Karpas-422 (cell line): ENCODE results near the gene EDNRA. TPM values are rescaled to one million over a fixed set of nuclear protein-coding genes. Genes with fewer than 3 reads are reported as not detected.

Source experiments
- DNase-seq: peaks from one replicate; pipeline ENCODE4 v3.0.0-alpha.2; 2015
- H2AFZ ChIP-seq: fragments of 200-600 bp; sonication (generic); 2 replicates; pipeline ENCODE4 v1.6.1; 2014; ENCODE audit warnings: antibody characterized with exemption, low read length, mixed read lengths
- H3K27ac ChIP-seq: fragments of 200-600 bp; sonication (generic); 2 replicates; pipeline ENCODE4 v1.5.1; 2014; ENCODE audit warnings: mild to moderate bottlenecking, low read length, moderate library complexity
- H3K27me3 ChIP-seq: fragments of 200-600 bp; sonication (generic); 2 replicates; pipeline ENCODE4 v1.6.1; 2014; ENCODE audit warnings: low read length, mixed read lengths
- H3K36me3 ChIP-seq: fragments of 200-600 bp; sonication (generic); 2 replicates; pipeline ENCODE4 v1.6.1; 2014; ENCODE audit warnings: low read length, mixed read lengths; ENCODE audit not compliant: insufficient read depth
- H3K4me1 ChIP-seq: fragments of 200-600 bp; sonication (generic); 2 replicates; pipeline ENCODE4 v1.6.1; 2014; ENCODE audit warnings: mild to moderate bottlenecking, low read length, mixed read lengths
- H3K4me2 ChIP-seq: fragments of 200-600 bp; sonication (generic); 2 replicates; pipeline ENCODE4 v1.6.1; 2014; ENCODE audit warnings: low read length, low read depth, mild to moderate bottlenecking; ENCODE audit not compliant: poor library complexity, severe bottlenecking
- H3K4me3 ChIP-seq: fragments of 200-600 bp; sonication (generic); 2 replicates; pipeline ENCODE4 v1.5.1; 2014; ENCODE audit warnings: mild to moderate bottlenecking, antibody characterized with exemption, low read length, mixed read lengths
- H3K79me2 ChIP-seq: fragments of 200-600 bp; sonication (generic); 2 replicates; pipeline ENCODE4 v1.6.1; 2014; ENCODE audit warnings: mild to moderate bottlenecking, low read length, mixed read lengths
- H3K9ac ChIP-seq: fragments of 200-600 bp; sonication (generic); 2 replicates; pipeline ENCODE4 v1.6.0; 2014; ENCODE audit warnings: low read length
- H3K9me2 ChIP-seq: fragments of 200-600 bp; sonication (generic), shearing (Covaris generic); replicated peaks from 2 replicates; pipeline ENCODE4 v1.6.0; 2014; ENCODE audit warnings: mild to moderate bottlenecking, low read length, moderate library complexity; ENCODE audit not compliant: insufficient read depth
- H3K9me3 ChIP-seq: fragments of 300-700, 200-600 bp; sonication (generic); 2 replicates; pipeline ENCODE4 v1.6.1; 2014; ENCODE audit warnings: low read length, mixed read lengths
- H4K20me1 ChIP-seq: fragments of 200-600 bp; sonication (generic); 2 replicates; pipeline ENCODE4 v1.6.1; 2014; ENCODE audit warnings: mild to moderate bottlenecking, antibody characterized with exemption, low read length, low read depth; ENCODE audit not compliant: insufficient read depth
- total RNA-seq: library from RNA; depleted of rRNA; stranded (reverse); fragments of >200 nt; shearing (Covaris generic); gene quantifications from 2 replicates; pipeline ENCODE4 v1.2.3, GENCODE V29; 2014; ENCODE audit warnings: low replicate concordance

EDNRA gene
- total RNA-seq, 1 experiment from 2014 or later, result not detected

DNA sequence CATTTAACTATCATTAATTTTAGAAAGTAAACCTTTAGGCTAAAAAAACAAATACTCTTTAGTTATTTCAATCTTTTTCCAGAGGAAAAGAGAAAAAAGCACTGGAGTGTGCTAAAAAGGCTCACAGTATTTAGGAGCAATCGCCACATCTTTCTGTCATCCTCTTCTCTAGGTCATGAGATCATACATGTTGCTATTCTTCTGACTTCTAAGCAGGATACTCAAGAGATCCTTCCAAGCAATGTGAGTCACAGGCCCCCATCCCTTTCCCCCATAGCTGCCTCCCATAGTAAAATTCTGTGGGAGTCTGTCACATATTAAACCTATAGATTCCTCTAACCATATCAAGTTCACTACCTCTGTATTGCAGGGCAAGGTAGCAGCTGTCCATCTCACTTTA, 7.7 kb downstream of the EDNRA start:
- H3K27ac ChIP-seq, result no peak overlapping the region
- H3K4me1 ChIP-seq, result no peaks in the 10 kb centered on the region
- no peak overlapping the region for H3K9ac ChIP-seq
- H3K4me3 ChIP-seq, result no peak overlapping the region
- no peaks in the 10 kb centered on the region for H4K20me1 ChIP-seq
- H2AFZ ChIP-seq, result no peak overlapping the region
- H3K9me3 ChIP-seq, result no peaks in the 10 kb centered on the region
- H3K4me2 ChIP-seq, result no peak overlapping the region
- no peaks in the 10 kb centered on the region for H3K9me2 ChIP-seq
- H3K36me3 ChIP-seq, result no peaks in the 10 kb centered on the region
- H3K27me3 ChIP-seq, result no peaks in the 10 kb centered on the region
- DNase-seq, result no peak
- H3K79me2 ChIP-seq, result no peaks in the 10 kb centered on the region

DNA sequence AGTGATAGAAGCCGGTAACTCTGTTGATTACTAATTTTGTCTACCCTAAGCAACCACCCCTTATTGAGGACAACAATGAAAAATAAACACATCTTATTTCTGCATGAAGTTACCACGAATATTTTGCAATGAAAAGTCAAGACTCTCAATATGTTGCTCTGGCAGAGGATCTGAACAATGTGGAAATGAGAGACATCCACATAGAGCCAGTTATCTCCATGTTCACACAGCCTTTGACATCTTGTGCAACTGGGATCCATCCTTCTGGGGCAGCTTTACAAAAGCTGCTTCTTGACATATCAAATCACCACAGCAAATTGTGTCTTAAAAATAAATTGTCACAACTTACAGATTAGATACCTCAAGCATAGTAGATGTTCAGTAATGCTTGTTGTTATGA, 10.2 kb downstream of the EDNRA start:
- Histone ChIP-seq H3K79me2 (no peaks in the 10 kb centered on the region), H3K36me3 (no peaks in the 10 kb centered on the region), H3K4me3 (no peak overlapping the region), H3K27ac (no peak overlapping the region), H3K27me3 (no peaks in the 10 kb centered on the region), H2AFZ (no peak overlapping the region), H4K20me1 (no peaks in the 10 kb centered on the region), H3K9me2 (no peaks in the 10 kb centered on the region), H3K4me2 (no peak overlapping the region), H3K9me3 (no peaks in the 10 kb centered on the region), H3K9ac (no peak overlapping the region), H3K4me1 (no peaks in the 10 kb centered on the region)
- DNase-seq, result no peak

DNA sequence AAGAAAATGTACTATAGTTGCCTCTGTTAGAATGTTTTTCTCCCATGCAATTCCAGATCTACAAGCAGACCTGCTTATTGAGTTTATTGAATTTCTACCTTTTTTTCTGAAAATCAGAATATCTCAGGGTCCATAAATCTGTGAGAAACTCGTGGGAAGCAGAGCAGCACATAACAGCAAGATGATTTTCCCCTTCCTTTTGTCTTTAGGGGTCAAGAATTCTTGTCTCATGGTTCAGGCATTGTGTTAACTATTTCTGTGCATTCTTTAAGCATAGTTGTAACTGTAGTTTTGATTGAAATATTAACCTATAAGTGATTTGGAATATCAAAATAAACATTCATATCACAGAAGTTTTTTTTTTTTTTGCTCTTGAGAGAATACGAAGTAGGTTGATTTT, 11.4 kb downstream of the EDNRA start:
- no peak overlapping the region for H3K27ac ChIP-seq
- H3K4me3 ChIP-seq, result no peak overlapping the region
- H3K4me2 ChIP-seq, result no peak overlapping the region
- H3K4me1 ChIP-seq, result no peaks in the 10 kb centered on the region
- no peaks in the 10 kb centered on the region for H3K9me2 ChIP-seq
- no peaks in the 10 kb centered on the region for H3K9me3 ChIP-seq
- no peak overlapping the region for H3K9ac ChIP-seq
- DNase-seq, result no peak
- H3K36me3 ChIP-seq, result no peaks in the 10 kb centered on the region
- H3K79me2 ChIP-seq, result no peaks in the 10 kb centered on the region
- H3K27me3 ChIP-seq, result no peaks in the 10 kb centered on the region
- no peaks in the 10 kb centered on the region for H4K20me1 ChIP-seq
- H2AFZ ChIP-seq, result no peak overlapping the region

DNA sequence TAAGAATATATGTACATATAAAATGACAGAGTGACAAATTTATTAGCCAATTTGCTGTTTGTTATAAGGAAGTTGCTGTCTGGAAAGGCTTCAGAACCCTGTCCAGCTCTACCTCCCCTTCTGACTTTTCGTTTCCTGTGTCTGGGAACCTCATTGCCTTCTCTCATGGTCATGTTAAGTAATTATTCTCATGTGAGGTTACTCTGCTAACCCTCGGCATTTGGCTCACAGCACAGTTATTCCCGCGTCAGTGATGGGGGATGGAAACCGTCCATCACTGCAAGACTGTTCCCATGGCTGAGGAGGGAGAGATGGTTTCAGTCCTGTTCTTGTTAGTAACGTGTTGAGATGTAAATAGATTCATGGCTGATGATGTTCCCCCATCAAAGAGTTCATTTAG, 11.9 kb downstream of the EDNRA start:
- no peak overlapping the region for H3K27ac ChIP-seq
- H3K4me1 ChIP-seq, result no peaks in the 10 kb centered on the region
- no peaks in the 10 kb centered on the region for H3K9me3 ChIP-seq
- H3K27me3 ChIP-seq, result no peaks in the 10 kb centered on the region
- no peaks in the 10 kb centered on the region for H3K36me3 ChIP-seq
- H2AFZ ChIP-seq, result no peak overlapping the region
- no peaks in the 10 kb centered on the region for H3K9me2 ChIP-seq
- no peak for DNase-seq
- no peaks in the 10 kb centered on the region for H3K79me2 ChIP-seq
- no peaks in the 10 kb centered on the region for H4K20me1 ChIP-seq
- no peak overlapping the region for H3K9ac ChIP-seq
- no peak overlapping the region for H3K4me3 ChIP-seq
- H3K4me2 ChIP-seq, result no peak overlapping the region

DNA sequence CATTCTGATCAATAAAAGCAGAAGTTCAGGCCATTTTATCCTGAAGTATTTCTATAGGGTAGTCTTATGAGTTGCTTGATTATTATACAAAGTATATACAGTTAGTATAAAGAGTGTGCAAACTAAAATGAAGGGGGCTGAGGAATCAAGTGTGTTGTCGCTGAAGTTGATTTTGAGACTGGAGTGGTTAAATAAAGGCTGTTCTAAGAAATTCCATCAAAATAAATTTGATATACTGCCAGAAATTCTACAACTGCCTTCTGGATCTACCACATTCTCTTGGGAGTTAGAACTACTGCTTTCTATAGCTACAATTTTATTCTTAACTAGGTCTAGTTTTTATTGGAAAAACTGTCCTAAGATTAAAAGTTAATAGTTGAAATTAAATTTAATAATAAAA, 12.4 kb downstream of the EDNRA start:
- no peaks in the 10 kb centered on the region for H3K9me3 ChIP-seq
- H3K4me1 ChIP-seq, result no peaks in the 10 kb centered on the region
- no peak for DNase-seq
- no peaks in the 10 kb centered on the region for H3K27me3 ChIP-seq
- no peaks in the 10 kb centered on the region for H3K79me2 ChIP-seq
- H2AFZ ChIP-seq, result no peak overlapping the region
- no peak overlapping the region for H3K27ac ChIP-seq
- no peaks in the 10 kb centered on the region for H3K36me3 ChIP-seq
- H3K9ac ChIP-seq, result no peak overlapping the region
- H3K4me2 ChIP-seq, result no peak overlapping the region
- H4K20me1 ChIP-seq, result no peaks in the 10 kb centered on the region
- H3K9me2 ChIP-seq, result no peaks in the 10 kb centered on the region
- no peak overlapping the region for H3K4me3 ChIP-seq

DNA sequence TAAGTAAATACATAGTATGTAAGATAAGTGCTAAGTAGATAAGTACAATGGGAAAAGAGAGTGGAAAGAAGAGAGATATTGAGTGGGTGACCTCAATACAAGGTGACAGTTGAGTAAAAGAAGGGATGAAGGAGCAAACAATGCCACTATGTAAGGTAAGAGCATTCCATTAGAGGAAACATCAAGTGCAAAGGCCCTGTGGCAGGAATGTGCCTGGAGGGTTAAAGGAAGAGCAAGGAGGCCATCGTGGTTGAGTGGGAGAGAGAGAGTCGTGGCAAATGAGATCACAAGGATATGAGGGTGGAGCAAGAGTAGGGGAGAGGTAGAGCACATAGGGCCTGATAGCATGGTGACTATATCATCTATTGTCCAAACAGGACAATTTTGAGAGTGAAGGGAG, 13.4 kb downstream of the EDNRA start:
- Histone ChIP-seq H3K79me2 (no peaks in the 10 kb centered on the region), H2AFZ (no peak overlapping the region), H3K27ac (no peak overlapping the region), H3K4me3 (no peak overlapping the region), H3K9me2 (no peaks in the 10 kb centered on the region), H3K36me3 (no peaks in the 10 kb centered on the region), H3K4me2 (no peak overlapping the region), H3K9ac (no peak overlapping the region), H3K9me3 (no peaks in the 10 kb centered on the region), H3K4me1 (no peaks in the 10 kb centered on the region), H4K20me1 (no peaks in the 10 kb centered on the region), H3K27me3 (no peaks in the 10 kb centered on the region)
- DNase-seq, result no peak

DNA sequence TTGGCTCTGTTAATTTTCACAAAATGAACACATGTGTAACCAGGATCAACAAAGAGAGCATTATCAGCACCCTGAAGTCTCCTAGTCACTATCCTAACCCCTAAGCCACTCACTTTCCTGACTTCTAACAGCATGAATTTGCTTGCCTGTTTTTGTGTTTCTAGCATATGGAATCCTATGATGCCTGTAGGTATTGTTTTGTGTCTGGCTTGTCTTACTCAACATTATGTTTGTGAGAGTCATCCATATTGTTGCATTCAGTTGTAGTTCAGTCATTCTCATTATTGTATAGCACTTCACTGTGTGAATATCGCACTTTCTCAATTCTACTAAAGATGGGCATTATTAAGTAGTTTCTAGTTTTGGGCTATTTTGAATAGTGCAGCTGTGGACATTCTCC, 15.6 kb downstream of the EDNRA start:
- Histone ChIP-seq H3K9me3 (no peaks in the 10 kb centered on the region), H2AFZ (no peak overlapping the region)

DNA sequence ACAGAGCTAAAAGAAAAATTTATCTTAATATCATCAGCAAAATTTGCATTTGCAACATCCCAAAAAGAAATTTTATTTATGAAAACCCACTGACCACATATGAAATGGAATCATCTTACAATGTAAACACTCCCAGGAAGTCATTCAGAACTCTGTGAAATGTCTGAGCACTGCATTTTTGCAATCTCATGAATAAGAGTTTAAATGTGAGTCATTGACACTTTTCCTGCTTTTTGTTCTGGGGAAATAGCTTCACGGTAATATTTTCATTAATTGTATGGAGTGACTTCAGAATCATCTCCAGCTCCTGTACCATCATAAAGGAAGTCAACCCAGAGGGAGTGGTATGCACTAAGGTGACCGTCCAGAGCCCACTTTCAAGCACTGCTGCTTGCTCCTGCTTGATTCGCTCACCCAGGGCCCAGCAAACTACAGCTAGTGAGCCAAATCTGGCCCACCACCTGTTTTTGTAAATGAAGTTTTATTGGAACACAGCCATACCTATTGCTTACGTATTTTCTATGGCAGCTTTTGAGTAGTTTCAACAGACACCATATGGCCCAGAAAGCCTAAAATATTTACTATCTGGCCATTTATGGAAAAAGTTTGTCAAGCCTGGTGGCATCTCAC, 17.2 kb downstream of the EDNRA start:
- Histone ChIP-seq H2AFZ (no peak overlapping the region), H3K27ac (no peak overlapping the region), H3K9me2 (no peaks in the 10 kb centered on the region), H3K4me2 (no peak overlapping the region), H3K36me3 (no peaks in the 10 kb centered on the region), H3K27me3 (no peaks in the 10 kb centered on the region), H3K79me2 (no peaks in the 10 kb centered on the region), H3K4me3 (no peak overlapping the region), H4K20me1 (no peaks in the 10 kb centered on the region), H3K9ac (no peak overlapping the region), H3K9me3 (no peaks in the 10 kb centered on the region), H3K4me1 (no peaks in the 10 kb centered on the region)
- no peak for DNase-seq

More for the DNA sequence above, 15.6 kb downstream of the EDNRA start:
- Histone ChIP-seq H3K27me3 (no peaks in the 10 kb centered on the region), H3K9ac (no peak overlapping the region), H3K4me3 (no peak overlapping the region), H3K9me2 (no peaks in the 10 kb centered on the region), H4K20me1 (no peaks in the 10 kb centered on the region), H3K36me3 (no peaks in the 10 kb centered on the region), H3K4me2 (no peak overlapping the region), H3K27ac (no peak overlapping the region), H3K4me1 (no peaks in the 10 kb centered on the region), H3K79me2 (no peaks in the 10 kb centered on the region)
- no peak for DNase-seq

DNA sequence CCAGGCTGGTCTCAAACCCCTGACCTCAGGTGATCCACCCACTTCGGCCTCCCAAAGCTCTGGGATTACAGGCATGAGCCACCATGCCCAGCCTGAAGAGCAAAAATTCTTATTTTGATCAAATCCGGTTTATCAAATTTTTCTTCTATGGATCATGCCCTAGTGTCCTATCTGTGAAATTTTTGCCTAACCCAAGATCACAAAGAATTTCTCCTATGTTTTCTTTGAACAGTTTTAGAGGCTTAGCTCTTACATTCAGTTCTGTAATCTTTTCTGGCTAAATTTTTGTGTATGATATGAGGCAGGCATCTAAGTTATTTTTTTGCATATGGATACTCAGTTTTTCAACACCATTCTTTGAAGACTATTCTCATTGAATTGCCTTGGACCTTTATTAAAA, 27.4 kb downstream of the EDNRA start:
- Histone ChIP-seq H3K9me2 (no peaks in the 10 kb centered on the region), H3K4me2 (no peak overlapping the region), H3K36me3 (no peaks in the 10 kb centered on the region), H3K27ac (no peak overlapping the region), H3K9me3 (no peaks in the 10 kb centered on the region), H3K9ac (no peak overlapping the region), H2AFZ (no peak overlapping the region), H3K4me1 (no peaks in the 10 kb centered on the region), H4K20me1 (no peaks in the 10 kb centered on the region), H3K79me2 (no peaks in the 10 kb centered on the region), H3K4me3 (no peak overlapping the region), H3K27me3 (0 out of 2 replicates have a peak, but pooled peaks cover 2% of the 10 kb centered on the region)
- DNase-seq, result no peak
